H1 (cell line): ENCODE results near the gene FMN2. TPM values are rescaled to one million over a fixed set of nuclear protein-coding genes. Genes with fewer than 3 reads are reported as not detected.

ENCODE experiments used
- RAD21 ChIP-seq, 2 experiments: IDR thresholded peaks in 1 of 2; conservative IDR thresholded peaks in 1 of 2; 2 replicates each; pipeline ENCODE4 v1.6.1; 2011; ENCODE audit warnings: low read depth in 2 of 2, low read length in 2 of 2, improper control_type of control experiment in 1 of 2, inconsistent platforms in 1 of 2, mild to moderate bottlenecking in 1 of 2, moderate library complexity in 1 of 2
- polyA plus RNA-seq, 7 experiments: library from polyadenylated mRNA; depleted of rRNA in 3 of 7; stranded (reverse) in 5 of 7; unstranded in 2 of 7; fragments of >200 nt in 5 of 7; fragments of 200-250 nt in 2 of 7; gene quantifications; 1 replicate in 5 of 7; 2 replicates in 1 of 7; 4 replicates in 1 of 7; pipeline versions ENCODE4 v1.2.1 to v1.2.3, GENCODE V29; 2011 to 2013; ENCODE audit warnings: missing spikeins in 2 of 7, mixed read lengths in 2 of 7
- total RNA-seq: library from RNA; stranded (reverse); fragmentation: NEBNext Ultra II Directional; extraction: Animal tissue kit (Norgen Biotek cat#: 25700); gene quantifications from 2 replicates; pipeline ENCODE4 v1.2.1, GENCODE V29; 2021

FMN2 gene
- total and polyA plus RNA-seq, 2 of the 8 experiments (the other 6 are each of a cell fraction or from before 2014, with no cell fraction given), result 0.83 to 2.0 TPM

- TF ChIP-seq RAD21 (IDR thresholded peaks at IDR 0.05 in 1 of 2, conservative IDR thresholded peaks at IDR 0.05 in 1 of 2; ENCODE audit: low read depth in 2 of 2, low read length in 2 of 2), result peak; percentile 66 to 70
Measured at GRCh38 chr1:240189386-240189989, 97.8 kb downstream of the FMN2 start (continued).
